Uterus (tissue), 4 donors: ENCODE results near the gene CFAP43. TPM values are rescaled to one million over a fixed set of nuclear protein-coding genes. Genes with fewer than 3 reads are reported as not detected.

ENCODE experiments used
- DNase-seq, 2 donors: peaks; one replicate each; pipeline ENCODE4 v3.0.0-alpha.2; 2019 to 2020
- H3K27ac ChIP-seq, 2 donors: fragments of 200-600 bp; sonication (generic); 1 replicate in 1 of 2; 2 replicates in 1 of 2; pipeline ENCODE4 v1.5.1; 2016 to 2018
- H3K27me3 ChIP-seq, 2 donors: fragments of 200-600 bp; sonication (generic); one replicate each; pipeline ENCODE4 v1.5.1; 2018 to 2019; ENCODE audit warnings: control low read depth in 1 of 2
- H3K36me3 ChIP-seq, 2 donors: fragments of 200-600 bp; sonication (generic); one replicate each; pipeline ENCODE4 v1.5.1; 2019; ENCODE audit warnings: control low read depth in 1 of 2
- H3K4me1 ChIP-seq, 2 donors: fragments of 200-600 bp; sonication (generic); one replicate each; pipeline ENCODE4 v1.5.1; 2018 to 2019; ENCODE audit warnings: control low read depth in 1 of 2
- H3K4me3 ChIP-seq, 2 donors: fragments of 200-600 bp; sonication (generic); 1 replicate in 1 of 2; 2 replicates in 1 of 2; pipeline ENCODE4 v1.5.1; 2018 to 2019; ENCODE audit warnings: mild to moderate bottlenecking in 1 of 2
- H3K9me3 ChIP-seq, 2 donors: fragments of 200-600 bp; sonication (generic); one replicate each; pipeline ENCODE4 v1.5.1; 2019; ENCODE audit warnings: control low read depth in 1 of 2
- CTCF ChIP-seq, 4 experiments: fragments of 200-600 bp in 2 of 4; fragments of 450-650 bp in 2 of 4; sonication (generic) in 2 of 4; IDR thresholded peaks; one replicate each; pipeline ENCODE4 v1.5.1; 2016 to 2019; ENCODE audit warnings: antibody characterized with exemption in 4 of 4, mild to moderate bottlenecking in 2 of 4, moderate library complexity in 1 of 4
- POLR2A ChIP-seq, 2 donors: fragments of 450-650 bp; IDR thresholded peaks; one replicate each; pipeline ENCODE4 v1.6.1; 2016; ENCODE audit warnings: antibody characterized with exemption in 2 of 2, mild to moderate bottlenecking in 1 of 2, moderate library complexity in 1 of 2
- intact Hi-C: fragments of 100-400 bp; cut with DNase I; formaldehyde crosslinking; loops from one replicate; pipeline ENCODE4 v1.15.1; 2023; ENCODE audit warnings: low total_unique reads
- total RNA-seq, 4 donors: library from RNA; depleted of rRNA in 3 of 4; stranded (reverse); fragments of >200 nt in 3 of 4; gene quantifications; one replicate each; pipeline versions ENCODE4 v1.1.0 to v1.2.4, GENCODE V29; 2014 to 2023
- donor health status: DM: yes; HTN: yes; CAD: no.

Gene CFAP43
- total RNA-seq, 4 donors from 2014 or later, result 3.1 to 23.8 (median 3.8) TPM

GRCh38 chr10:104090611-104091010, 141.6 kb downstream of the CFAP43 start:
- no peak overlapping the region for H3K4me3 ChIP-seq
- H3K4me1 ChIP-seq, result no peaks in the 10 kb centered on the region
- no peaks in the 10 kb centered on the region for H3K27me3 ChIP-seq
- intact Hi-C loops, result no loop called here
- H3K36me3 ChIP-seq, result no peaks in the 10 kb centered on the region
- no peak for TF ChIP-seq CTCF (IDR thresholded peaks at IDR 0.05)
- TF ChIP-seq POLR2A (IDR thresholded peaks at IDR 0.05), result no peak
- H3K27ac ChIP-seq, result no peak overlapping the region
- DNase-seq, result no peak
- H3K9me3 ChIP-seq, result no peaks in the 10 kb centered on the region

- Histone ChIP-seq H3K27ac (no peak overlapping the region), H3K27me3 (no peaks in the 10 kb centered on the region), H3K9me3 (no peaks in the 10 kb centered on the region), H3K4me3 (no peak overlapping the region), H3K4me1 (no peaks in the 10 kb centered on the region), H3K36me3 (no peaks in the 10 kb centered on the region)
- TF ChIP-seq CTCF (IDR thresholded peaks at IDR 0.05) (no peak), POLR2A (IDR thresholded peaks at IDR 0.05) (no peak)
- DNase-seq, result no peak
- intact Hi-C loops, result no loop called here
Measured at GRCh38 chr10:104089621-104090020, 142.5 kb downstream of the CFAP43 start.

GRCh38 chr10:104088239-104088638, 143.9 kb downstream of the CFAP43 start:
- no peak for DNase-seq
- no peaks in the 10 kb centered on the region for H3K4me1 ChIP-seq
- no peak overlapping the region for H3K27ac ChIP-seq
- no peak overlapping the region for H3K4me3 ChIP-seq
- H3K36me3 ChIP-seq, result no peaks in the 10 kb centered on the region
- no peaks in the 10 kb centered on the region for H3K27me3 ChIP-seq
- no peak for TF ChIP-seq CTCF (IDR thresholded peaks at IDR 0.05)
- no peak for TF ChIP-seq POLR2A (IDR thresholded peaks at IDR 0.05)
- intact Hi-C loops, result no loop called here
- H3K9me3 ChIP-seq, result no peaks in the 10 kb centered on the region

- H3K27me3 ChIP-seq, result no peaks in the 10 kb centered on the region
- no peak for DNase-seq
- H3K4me1 ChIP-seq, result no peaks in the 10 kb centered on the region
- H3K4me3 ChIP-seq, result no peak within 1 kb of the TSS
- H3K27ac ChIP-seq, result no peak within 1 kb of the TSS
- no peaks in the 10 kb centered on the region for H3K36me3 ChIP-seq
- intact Hi-C loops, result no loop called here
- TF ChIP-seq CTCF (IDR thresholded peaks at IDR 0.05), result no peak
- TF ChIP-seq POLR2A (IDR thresholded peaks at IDR 0.05), result no peak
- H3K9me3 ChIP-seq, result no peaks in the 10 kb centered on the region
Measured at GRCh38 chr10:104085801-104086400, 146.3 kb downstream of the CFAP43 start, which contains the start of gene COL17A1. TSS of gene COL17A1 (minus strand) at chr10:104085880. CDS start at chr10:104080673, 5,207 bp downstream.

- no peak for DNase-seq
- H3K4me1 ChIP-seq, result no peaks in the 10 kb centered on the region
- H3K9me3 ChIP-seq, result no peaks in the 10 kb centered on the region
- no peak overlapping the region for H3K4me3 ChIP-seq
- TF ChIP-seq POLR2A (IDR thresholded peaks at IDR 0.05) (no peak), CTCF (IDR thresholded peaks at IDR 0.05) (no peak)
- H3K27ac ChIP-seq, result no peak overlapping the region
- H3K27me3 ChIP-seq, result no peaks in the 10 kb centered on the region
- intact Hi-C loops, result no loop called here
- no peaks in the 10 kb centered on the region for H3K36me3 ChIP-seq
Measured at GRCh38 chr10:104084482-104085142, 147.6 kb downstream of the CFAP43 start.
